Measurements from ENCODE around the gene COQ8B.
"Not testable (repeated sequence)": the region's sequence is repeated elsewhere in the genome, so short reads cannot be mapped to it uniquely, and the experiment has no call there.

COQ8B gene

GRCh38 chr19:40735013-40735771 lies 18.5 kb upstream of the COQ8B start:
- TF ChIP-seq YY1 (IDR thresholded peaks at IDR 0.05; ENCODE audit: insufficient read depth, insufficient read length) (no peak), ZNF274 (IDR thresholded peaks at IDR 0.05; ENCODE audit: low read depth, low read length) (no peak), SUZ12 (IDR thresholded peaks at IDR 0.05; ENCODE audit: extremely low read depth, insufficient read depth, insufficient read length) (no peak)
- no peaks in the 10 kb centered on the region for H3K27me3 ChIP-seq (ENCODE audit: insufficient read depth, insufficient read length)
- no peaks in the 10 kb centered on the region for H3K4me1 ChIP-seq (ENCODE audit: insufficient read depth, insufficient read length)
- no peak overlapping the region for H3K4me3 ChIP-seq (ENCODE audit: insufficient read length, low read depth)
- no peaks in the 10 kb centered on the region for H3K9me3 ChIP-seq (ENCODE audit: insufficient read depth, low read length)
- no peak overlapping the region for H3K9ac ChIP-seq (ENCODE audit: insufficient read length, low read depth)
- H3K36me3 ChIP-seq (ENCODE audit: insufficient read depth, insufficient read length, low read length): peaks cover 54% of the 10 kb centered on the region
- DNase-seq (ENCODE audit: low read depth, low spot score): no peak

DNA sequence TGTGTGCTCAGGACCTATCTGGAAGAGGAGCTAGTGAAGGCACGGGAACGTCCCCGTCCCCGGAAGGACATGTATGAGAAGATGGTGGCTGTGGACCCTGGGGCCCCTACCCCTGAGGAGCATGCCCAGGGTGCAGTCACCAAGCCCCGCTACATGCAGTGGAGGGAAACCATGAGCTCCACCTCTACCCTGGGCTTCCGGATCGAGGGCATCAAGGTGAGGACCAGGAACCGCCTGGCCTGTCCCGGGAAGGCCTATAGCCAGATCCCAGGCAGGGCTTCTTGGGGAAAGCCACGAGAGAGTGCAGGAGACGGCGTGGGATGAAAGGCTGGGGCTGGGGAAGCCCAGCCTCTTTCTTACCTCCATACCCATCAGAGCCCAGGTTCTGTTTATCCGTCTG lies 16.5 kb upstream of the COQ8B start:
- peaks cover 54% of the 10 kb centered on the region for H3K36me3 ChIP-seq (ENCODE audit: insufficient read depth, insufficient read length, low read length)
- no peak overlapping the region for H3K4me3 ChIP-seq (ENCODE audit: insufficient read length, low read depth)

DNA sequence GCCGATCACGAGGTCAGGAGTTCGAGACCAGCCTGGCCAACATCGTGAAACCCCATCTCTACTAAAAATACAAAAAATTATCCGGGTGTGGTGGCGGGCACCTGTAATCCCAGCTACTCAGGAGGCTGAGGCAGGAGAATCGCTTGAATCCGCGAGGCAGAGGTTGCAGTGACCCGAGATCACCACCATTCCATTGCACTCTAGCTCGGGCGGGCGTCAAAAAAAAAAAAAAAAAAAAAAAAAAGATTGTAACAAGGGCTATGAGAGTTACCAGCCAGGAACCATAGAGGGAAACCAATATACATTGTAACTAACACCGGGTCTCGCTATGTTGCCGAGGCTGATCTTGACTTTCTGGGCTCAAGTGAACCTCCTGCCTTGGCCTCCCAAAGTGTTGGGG lies 15.6 kb upstream of the COQ8B start:
- peaks cover 58% of the 10 kb centered on the region for H3K36me3 ChIP-seq (ENCODE audit: insufficient read depth, insufficient read length, low read length)
- not testable (repeated sequence) for H3K27me3 ChIP-seq (ENCODE audit: insufficient read depth, insufficient read length); H3K9ac ChIP-seq (ENCODE audit: insufficient read length, low read depth); H3K4me1 ChIP-seq (ENCODE audit: insufficient read depth, insufficient read length); H3K9me3 ChIP-seq (ENCODE audit: insufficient read depth, low read length); DNase-seq (ENCODE audit: low read depth, low spot score); H3K4me3 ChIP-seq (ENCODE audit: insufficient read length, low read depth)

More for the DNA sequence above, 16.5 kb upstream of the COQ8B start:
- TF ChIP-seq YY1 (IDR thresholded peaks at IDR 0.05; ENCODE audit: insufficient read depth, insufficient read length): no peak
- TF ChIP-seq SUZ12 (IDR thresholded peaks at IDR 0.05; ENCODE audit: extremely low read depth, insufficient read depth, insufficient read length): no peak
- no peak for TF ChIP-seq ZNF274 (IDR thresholded peaks at IDR 0.05; ENCODE audit: low read depth, low read length)
- H3K9me3 ChIP-seq (ENCODE audit: insufficient read depth, low read length): no peaks in the 10 kb centered on the region
- no peaks in the 10 kb centered on the region for H3K27me3 ChIP-seq (ENCODE audit: insufficient read depth, insufficient read length)
- H3K9ac ChIP-seq (ENCODE audit: insufficient read length, low read depth): no peak overlapping the region
- no peaks in the 10 kb centered on the region for H3K4me1 ChIP-seq (ENCODE audit: insufficient read depth, insufficient read length)
- DNase-seq (ENCODE audit: low read depth, low spot score): no peak

DNA sequence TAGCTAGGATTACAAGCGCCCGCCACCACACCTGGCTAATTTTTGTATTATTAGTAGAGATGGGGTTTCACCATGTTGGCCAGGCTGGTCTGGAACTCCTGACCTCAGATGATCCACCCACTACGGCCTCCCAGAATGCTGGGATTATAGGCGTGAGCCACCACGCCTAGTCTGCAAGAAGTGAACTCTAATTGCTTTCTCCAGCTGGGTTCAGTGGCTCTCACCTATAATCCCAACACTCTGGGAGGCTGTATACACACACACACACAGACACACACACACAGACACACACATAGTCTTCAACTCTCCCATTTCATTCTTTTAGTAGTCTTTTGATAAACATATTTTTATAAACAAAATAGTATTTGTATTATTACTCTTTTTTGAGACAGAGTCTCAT lies 13.4 kb upstream of the COQ8B start:
- H3K4me1 ChIP-seq (ENCODE audit: insufficient read depth, insufficient read length); H3K9ac ChIP-seq (ENCODE audit: insufficient read length, low read depth): not testable (repeated sequence)
- peaks cover 58% of the 10 kb centered on the region for H3K36me3 ChIP-seq (ENCODE audit: insufficient read depth, insufficient read length, low read length)

DNA sequence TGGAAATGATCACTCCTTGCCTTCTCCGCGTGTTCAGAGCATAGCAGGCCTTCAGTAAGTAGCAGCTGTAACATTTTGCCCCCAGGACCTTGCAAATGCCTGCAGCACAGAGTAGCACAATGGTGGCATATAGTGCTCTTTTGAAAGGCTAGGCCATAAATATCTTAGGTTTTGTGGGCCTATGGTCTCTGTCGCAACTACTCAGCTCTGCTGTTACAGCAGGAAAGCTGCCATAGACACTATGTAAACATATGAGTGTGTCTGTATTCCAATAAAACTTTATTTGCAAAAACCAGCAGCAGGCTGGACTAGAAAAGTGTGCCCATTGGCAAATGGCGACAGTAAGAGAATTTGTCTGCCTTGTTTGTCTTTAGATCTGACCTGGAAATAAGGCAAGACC lies 9.6 kb upstream of the COQ8B start:
- H3K36me3 ChIP-seq (ENCODE audit: insufficient read depth, insufficient read length, low read length): peaks cover 55% of the 10 kb centered on the region
- H3K9ac ChIP-seq (ENCODE audit: insufficient read length, low read depth): no peak overlapping the region
- no peak for DNase-seq (ENCODE audit: low read depth, low spot score)
- no peaks in the 10 kb centered on the region for H3K27me3 ChIP-seq (ENCODE audit: insufficient read depth, insufficient read length)
- H3K4me3 ChIP-seq (ENCODE audit: insufficient read length, low read depth): no peak overlapping the region
- H3K9me3 ChIP-seq (ENCODE audit: insufficient read depth, low read length): no peaks in the 10 kb centered on the region
- no peaks in the 10 kb centered on the region for H3K4me1 ChIP-seq (ENCODE audit: insufficient read depth, insufficient read length)
- no peak for TF ChIP-seq ZNF274 (IDR thresholded peaks at IDR 0.05; ENCODE audit: low read depth, low read length)
- TF ChIP-seq SUZ12 (IDR thresholded peaks at IDR 0.05; ENCODE audit: extremely low read depth, insufficient read depth, insufficient read length): no peak
- no peak for TF ChIP-seq YY1 (IDR thresholded peaks at IDR 0.05; ENCODE audit: insufficient read depth, insufficient read length)

More for the DNA sequence above, 13.4 kb upstream of the COQ8B start:
- H3K4me3 ChIP-seq (ENCODE audit: insufficient read length, low read depth); H3K27me3 ChIP-seq (ENCODE audit: insufficient read depth, insufficient read length); H3K9me3 ChIP-seq (ENCODE audit: insufficient read depth, low read length); DNase-seq (ENCODE audit: low read depth, low spot score): not testable (repeated sequence)

DNA sequence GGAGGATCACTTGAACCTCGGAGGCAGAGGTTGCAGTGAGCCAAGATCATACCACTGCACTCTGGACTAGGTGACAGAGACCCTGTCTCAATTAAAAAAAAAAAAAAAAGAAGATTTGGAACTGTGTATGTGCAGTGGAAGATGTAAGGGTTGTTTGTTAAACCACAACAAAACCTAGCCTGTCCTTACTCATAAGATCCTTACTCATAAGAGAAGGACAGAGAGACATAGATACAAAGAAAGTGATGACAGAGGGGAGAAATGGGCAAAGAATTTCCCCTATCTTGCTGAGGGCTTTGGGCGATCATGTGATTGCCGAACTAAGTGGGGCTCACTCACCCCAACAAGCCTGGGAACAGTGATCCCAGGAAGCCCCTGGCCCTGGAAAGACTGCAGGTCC lies 8.2 kb upstream of the COQ8B start:
- no peak for DNase-seq (ENCODE audit: low read depth, low spot score)
- H3K9ac ChIP-seq (ENCODE audit: insufficient read length, low read depth): no peak overlapping the region
- no peaks in the 10 kb centered on the region for H3K27me3 ChIP-seq (ENCODE audit: insufficient read depth, insufficient read length)
- H3K4me3 ChIP-seq (ENCODE audit: insufficient read length, low read depth): no peak overlapping the region
- H3K36me3 ChIP-seq (ENCODE audit: insufficient read depth, insufficient read length, low read length): peaks cover 42% of the 10 kb centered on the region
- no peaks in the 10 kb centered on the region for H3K4me1 ChIP-seq (ENCODE audit: insufficient read depth, insufficient read length)
- TF ChIP-seq SUZ12 (IDR thresholded peaks at IDR 0.05; ENCODE audit: extremely low read depth, insufficient read depth, insufficient read length) (no peak), YY1 (IDR thresholded peaks at IDR 0.05; ENCODE audit: insufficient read depth, insufficient read length) (no peak), ZNF274 (IDR thresholded peaks at IDR 0.05; ENCODE audit: low read depth, low read length) (no peak)
- no peaks in the 10 kb centered on the region for H3K9me3 ChIP-seq (ENCODE audit: insufficient read depth, low read length)

- Histone ChIP-seq H3K4me1 (ENCODE audit: insufficient read depth, insufficient read length) (no peaks in the 10 kb centered on the region), H3K9ac (ENCODE audit: insufficient read length, low read depth) (no peak overlapping the region), H3K36me3 (ENCODE audit: insufficient read depth, insufficient read length, low read length) (peaks cover 40% of the 10 kb centered on the region), H3K4me3 (ENCODE audit: insufficient read length, low read depth) (no peak overlapping the region), H3K9me3 (ENCODE audit: insufficient read depth, low read length) (no peaks in the 10 kb centered on the region), H3K27me3 (ENCODE audit: insufficient read depth, insufficient read length) (no peaks in the 10 kb centered on the region)
- no peak for DNase-seq (ENCODE audit: low read depth, low spot score)
- TF ChIP-seq SUZ12 (IDR thresholded peaks at IDR 0.05; ENCODE audit: extremely low read depth, insufficient read depth, insufficient read length) (no peak), ZNF274 (IDR thresholded peaks at IDR 0.05; ENCODE audit: low read depth, low read length) (no peak), YY1 (IDR thresholded peaks at IDR 0.05; ENCODE audit: insufficient read depth, insufficient read length) (no peak)
These were observed 7.6 kb upstream of the COQ8B start for GRCh38 chr19:40724315-40724714.

Data from NT2/D1 (cell line).